A549 treated with CORT108297 at 1 μM for 4 hours (cell line): ENCODE data around the gene EEA1. TPM values are rescaled to one million over a fixed set of nuclear protein-coding genes. Genes with fewer than 3 reads are reported as not detected.

Source experiments
- total RNA-seq: library from RNA; stranded (reverse); fragments of 200-300 nt; extraction: Qiagen RNA extraction; gene quantifications from 5 replicates; pipeline ENCODE4 v1.2.3, GENCODE V29; 2022

Gene EEA1
- 3.2 to 8.2 TPM (median 5.9 TPM) in 5 replicates for total RNA-seq

DNA sequence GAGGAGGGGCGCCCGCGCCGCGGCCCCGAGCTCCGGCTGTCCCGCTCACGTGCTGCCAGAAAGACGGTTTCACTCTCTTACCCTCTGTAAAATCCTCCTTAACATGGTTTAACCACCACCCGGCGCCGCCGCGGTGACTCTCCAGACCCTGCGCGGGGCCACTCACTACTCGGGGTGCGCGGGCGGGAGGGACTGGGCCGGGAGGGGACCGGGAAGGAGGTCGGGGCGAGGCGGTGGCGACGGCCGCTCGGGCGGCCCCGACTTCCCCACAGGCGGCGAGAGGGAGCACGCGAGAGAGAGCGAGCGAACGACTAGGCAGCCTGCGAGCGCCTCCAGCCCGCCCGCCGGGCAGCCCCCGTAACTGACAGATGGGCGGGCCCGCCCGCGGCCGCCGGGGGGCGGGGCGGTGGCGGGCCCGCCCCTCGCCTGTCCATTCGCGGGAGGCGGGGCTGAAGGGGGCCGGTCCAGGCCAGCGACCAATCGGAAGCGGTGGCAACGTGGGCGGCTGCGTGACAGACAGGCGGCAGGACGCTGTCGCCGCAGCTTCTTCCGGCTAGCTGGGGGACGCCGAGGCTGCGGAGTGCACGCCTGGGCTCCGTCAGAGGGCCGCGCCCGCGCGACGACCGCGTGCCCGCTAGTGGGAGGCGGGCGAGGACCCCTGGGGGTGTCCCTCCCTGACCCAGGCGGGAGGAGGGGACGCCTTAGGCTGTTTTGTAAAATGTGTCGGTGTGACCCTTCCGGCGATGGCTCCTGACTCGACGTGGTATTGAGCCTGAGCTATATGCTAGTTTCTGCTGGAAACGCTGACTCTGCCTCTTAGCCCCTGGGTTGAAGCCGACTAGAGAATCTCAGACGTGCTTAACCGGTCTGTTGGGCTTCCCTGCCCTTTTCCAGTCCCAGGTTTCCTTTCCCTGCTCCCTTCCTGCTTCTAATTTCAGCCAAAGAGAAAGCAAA lies at the start of gene EEA1:
Gene EEA1, minus strand, starts transcription at position 334 of the 954 bp plus-strand sequence. Its CDS starts 229 bp downstream, at position 105.

Other genes with a start within 250 kb of the EEA1 start
- gene PLEKHG7, start 226.3 kb downstream of the EEA1 start, total RNA-seq = 0.06 to 0.14 TPM (median 0.06 TPM) in 3 of 5 replicates, not detected in the others